ENCODE data around the gene FARSB. TPM values are rescaled to one million over a fixed set of nuclear protein-coding genes. Genes with fewer than 3 reads are reported as not detected.

FARSB gene
- total RNA-seq, 2 experiments from 2014 or later = 55.9 to 56.7 TPM

DNA sequence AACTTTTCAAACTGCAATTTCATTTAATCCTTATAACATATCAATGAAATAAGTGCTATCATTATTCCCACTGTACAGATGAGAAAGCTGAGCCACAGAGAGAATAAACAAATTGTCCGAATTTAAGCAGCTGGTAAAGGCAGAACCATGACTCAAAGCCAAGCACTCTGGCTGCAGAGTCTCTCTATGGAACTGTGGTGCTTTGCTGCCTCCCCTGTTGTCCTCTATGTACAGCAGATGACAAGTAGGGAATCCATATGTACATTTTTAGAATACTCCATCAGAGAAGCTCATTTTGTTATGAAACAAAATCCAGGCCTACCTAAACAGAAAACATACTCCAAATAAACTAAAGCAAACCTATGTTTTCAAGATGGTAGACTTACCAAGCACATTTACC lies 45.1 kb downstream of the FARSB start:
- Mint-ChIP-seq H3K27me3 (no peaks in the 10 kb centered on the region), H3K9me3 (no peaks in the 10 kb centered on the region), H3K4me1 (ENCODE audit: low read depth) (no peaks in the 10 kb centered on the region), H3K27ac (no peak overlapping the region), H3K36me3 (ENCODE audit: low read depth) (peaks cover 50% of the 10 kb centered on the region), H3K4me3 (no peak overlapping the region)
- ChIA-PET POLR2A (no interaction called here), CTCF (no interaction called here)
- TF ChIP-seq, protein P1, sequence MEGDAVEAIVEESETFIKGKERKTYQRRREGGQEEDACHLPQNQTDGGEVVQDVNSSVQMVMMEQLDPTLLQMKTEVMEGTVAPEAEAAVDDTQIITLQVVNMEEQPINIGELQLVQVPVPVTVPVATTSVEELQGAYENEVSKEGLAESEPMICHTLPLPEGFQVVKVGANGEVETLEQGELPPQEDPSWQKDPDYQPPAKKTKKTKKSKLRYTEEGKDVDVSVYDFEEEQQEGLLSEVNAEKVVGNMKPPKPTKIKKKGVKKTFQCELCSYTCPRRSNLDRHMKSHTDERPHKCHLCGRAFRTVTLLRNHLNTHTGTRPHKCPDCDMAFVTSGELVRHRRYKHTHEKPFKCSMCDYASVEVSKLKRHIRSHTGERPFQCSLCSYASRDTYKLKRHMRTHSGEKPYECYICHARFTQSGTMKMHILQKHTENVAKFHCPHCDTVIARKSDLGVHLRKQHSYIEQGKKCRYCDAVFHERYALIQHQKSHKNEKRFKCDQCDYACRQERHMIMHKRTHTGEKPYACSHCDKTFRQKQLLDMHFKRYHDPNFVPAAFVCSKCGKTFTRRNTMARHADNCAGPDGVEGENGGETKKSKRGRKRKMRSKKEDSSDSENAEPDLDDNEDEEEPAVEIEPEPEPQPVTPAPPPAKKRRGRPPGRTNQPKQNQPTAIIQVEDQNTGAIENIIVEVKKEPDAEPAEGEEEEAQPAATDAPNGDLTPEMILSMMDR (IDR thresholded peaks at IDR 0.05) = no peak
- no peak for DNase-seq
- intact Hi-C loops (cut with micrococcal nuclease) = loop anchor here (5.0 kb wide), 1 partner anchor 293 kb away; no protein-coding TSS in a partner anchor
- no peak for ATAC-seq

DNA sequence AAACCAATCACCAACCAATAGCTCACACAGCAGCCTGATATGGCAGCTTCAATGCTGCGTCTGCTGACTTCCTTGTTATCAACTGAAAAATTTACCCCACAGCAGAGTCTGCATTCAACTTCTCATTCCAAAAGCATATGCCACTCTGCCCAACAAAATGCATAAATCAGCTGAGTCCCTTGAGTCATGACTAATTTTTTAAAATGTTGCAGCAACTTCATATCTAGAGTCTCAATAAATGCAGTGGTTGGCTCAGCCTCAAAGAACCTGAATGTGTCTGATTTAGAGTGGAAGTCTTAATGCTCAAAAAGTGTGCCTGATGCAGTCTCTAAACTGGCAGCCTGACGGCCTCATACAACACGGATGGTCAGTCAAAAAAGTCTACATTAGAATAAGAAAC lies 46.5 kb downstream of the FARSB start:
- ATAC-seq (no peak), DNase-seq (no peak)
- Mint-ChIP-seq H3K27me3 (no peaks in the 10 kb centered on the region), H3K4me1 (ENCODE audit: low read depth) (no peaks in the 10 kb centered on the region), H3K36me3 (ENCODE audit: low read depth) (peaks cover 50% of the 10 kb centered on the region), H3K9me3 (no peaks in the 10 kb centered on the region), H3K4me3 (no peak overlapping the region), H3K27ac (no peak overlapping the region)
- ChIA-PET CTCF (no interaction called here), POLR2A (no interaction called here)
- intact Hi-C loops (cut with micrococcal nuclease) = no loop called here
- TF ChIP-seq, protein P1 (IDR thresholded peaks at IDR 0.05) = no peak

DNA sequence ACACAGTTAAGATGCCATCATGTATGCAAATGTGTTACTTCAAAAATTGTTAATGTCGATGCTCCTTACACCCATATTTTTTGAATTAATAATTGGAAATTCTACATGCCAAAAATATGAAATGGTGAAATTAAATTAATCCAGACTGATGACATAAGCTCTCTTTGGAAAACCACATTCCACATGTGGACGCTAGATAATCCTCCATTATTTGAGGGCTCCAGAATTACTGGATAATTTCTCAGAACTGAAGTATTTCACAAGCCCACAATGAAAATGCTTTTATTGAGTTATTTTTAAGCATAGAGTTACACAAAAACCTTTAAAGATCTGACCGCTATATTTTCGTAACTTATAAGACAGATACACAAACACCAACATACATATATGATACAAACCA lies 47.8 kb downstream of the FARSB start:
- peaks cover 50% of the 10 kb centered on the region for H3K36me3 Mint-ChIP-seq (ENCODE audit: low read depth)
- DNase-seq (no peak), ATAC-seq (no peak)
- H3K4me1 Mint-ChIP-seq (ENCODE audit: low read depth) = no peaks in the 10 kb centered on the region
- TF ChIP-seq, protein P1 (IDR thresholded peaks at IDR 0.05) = no peak
- CTCF ChIA-PET = no interaction called here
- POLR2A ChIA-PET = no interaction called here
- no peaks in the 10 kb centered on the region for H3K9me3 Mint-ChIP-seq
- H3K27ac Mint-ChIP-seq = no peak overlapping the region
- intact Hi-C loops (cut with micrococcal nuclease) = no loop called here
- no peaks in the 10 kb centered on the region for H3K27me3 Mint-ChIP-seq
- H3K4me3 Mint-ChIP-seq = no peak overlapping the region

DNA sequence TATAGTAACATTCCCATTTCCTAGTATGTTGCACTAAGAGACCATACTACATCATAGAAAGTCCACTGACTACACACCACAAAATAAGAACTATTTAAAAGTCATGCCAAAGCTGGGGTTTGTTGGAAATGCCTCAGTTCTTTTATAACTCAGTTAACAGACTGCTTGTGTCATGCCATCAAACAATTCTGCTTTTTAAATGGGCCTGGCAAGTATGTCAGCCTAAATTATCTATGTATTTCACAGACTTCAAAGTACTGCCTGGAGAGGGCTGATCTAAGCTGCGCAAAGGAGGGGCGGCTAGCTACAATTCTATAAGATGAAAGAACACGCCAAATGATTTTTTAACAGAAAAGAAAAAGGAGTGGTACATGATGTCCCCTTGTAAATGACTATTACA lies 49.6 kb downstream of the FARSB start:
- TF ChIP-seq, protein P1 (IDR thresholded peaks at IDR 0.05) = no peak
- intact Hi-C loops (cut with micrococcal nuclease) = no loop called here
- Mint-ChIP-seq H3K36me3 (ENCODE audit: low read depth) (peaks cover 42% of the 10 kb centered on the region), H3K27me3 (no peaks in the 10 kb centered on the region), H3K27ac (no peak overlapping the region), H3K9me3 (no peaks in the 10 kb centered on the region), H3K4me1 (ENCODE audit: low read depth) (no peaks in the 10 kb centered on the region), H3K4me3 (no peak overlapping the region)
- DNase-seq = no peak
- ChIA-PET POLR2A (no interaction called here), CTCF (no interaction called here)
- no peak for ATAC-seq

DNA sequence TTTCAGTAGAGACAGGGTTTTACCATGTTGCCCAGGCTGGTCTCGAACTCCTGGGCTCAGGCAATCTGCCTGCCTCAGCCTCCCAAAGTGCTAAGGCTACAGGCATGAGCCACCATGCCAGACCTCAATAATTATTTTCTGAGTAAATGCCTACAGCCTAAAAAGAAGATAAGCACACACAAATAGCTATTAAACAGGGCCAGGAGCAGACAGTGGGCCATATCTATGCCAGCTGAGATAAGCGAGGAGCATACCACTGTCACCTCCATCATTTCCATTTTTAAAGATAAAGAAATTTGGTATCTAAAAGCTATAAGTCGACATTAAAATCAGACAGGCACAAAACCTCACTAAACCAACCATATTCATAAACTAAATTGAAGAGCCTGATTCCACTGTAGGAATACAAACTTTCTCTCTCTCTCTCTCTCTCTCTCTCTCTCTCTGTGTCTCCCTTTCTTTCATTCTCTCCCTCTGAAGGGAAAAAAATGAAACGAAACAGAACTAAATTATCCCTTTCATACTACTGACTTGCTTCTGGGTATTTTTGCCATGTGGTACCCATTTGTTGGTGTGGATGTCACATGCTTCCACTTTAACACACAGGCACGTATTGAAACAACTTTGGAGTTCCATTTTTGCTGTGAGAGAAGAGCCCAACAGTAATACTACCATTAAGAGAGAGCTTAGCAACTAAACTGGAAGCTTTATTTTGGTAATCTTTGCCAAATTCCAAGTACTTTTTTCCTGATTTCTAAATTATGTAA lies 51.0 kb downstream of the FARSB start:
- TF ChIP-seq, protein P1 (IDR thresholded peaks at IDR 0.05) = no peak
- Mint-ChIP-seq H3K27me3 (no peaks in the 10 kb centered on the region), H3K27ac (no peak overlapping the region), H3K4me3 (no peak overlapping the region), H3K36me3 (ENCODE audit: low read depth) (peaks cover 45% of the 10 kb centered on the region), H3K4me1 (ENCODE audit: low read depth) (peaks cover 2% of the 10 kb centered on the region), H3K9me3 (no peaks in the 10 kb centered on the region)
- POLR2A ChIA-PET = no interaction called here
- ATAC-seq (no peak), DNase-seq (no peak)
- CTCF ChIA-PET = no interaction called here
- intact Hi-C loops (cut with micrococcal nuclease) = no loop called here

Data from activated CD8-positive, alpha-beta T cell treated with anti-CD3 and anti-CD28 coated beads for 36 hours (primary cell).